Cortex of kidney (tissue), 1 donor: ENCODE measurements around the gene TDRD12.

Experiments used
- DNase-seq: peaks from one replicate; lab custom pipeline; 2025; lab: John Stamatoyannopoulos, UW

TDRD12 gene

DNA sequence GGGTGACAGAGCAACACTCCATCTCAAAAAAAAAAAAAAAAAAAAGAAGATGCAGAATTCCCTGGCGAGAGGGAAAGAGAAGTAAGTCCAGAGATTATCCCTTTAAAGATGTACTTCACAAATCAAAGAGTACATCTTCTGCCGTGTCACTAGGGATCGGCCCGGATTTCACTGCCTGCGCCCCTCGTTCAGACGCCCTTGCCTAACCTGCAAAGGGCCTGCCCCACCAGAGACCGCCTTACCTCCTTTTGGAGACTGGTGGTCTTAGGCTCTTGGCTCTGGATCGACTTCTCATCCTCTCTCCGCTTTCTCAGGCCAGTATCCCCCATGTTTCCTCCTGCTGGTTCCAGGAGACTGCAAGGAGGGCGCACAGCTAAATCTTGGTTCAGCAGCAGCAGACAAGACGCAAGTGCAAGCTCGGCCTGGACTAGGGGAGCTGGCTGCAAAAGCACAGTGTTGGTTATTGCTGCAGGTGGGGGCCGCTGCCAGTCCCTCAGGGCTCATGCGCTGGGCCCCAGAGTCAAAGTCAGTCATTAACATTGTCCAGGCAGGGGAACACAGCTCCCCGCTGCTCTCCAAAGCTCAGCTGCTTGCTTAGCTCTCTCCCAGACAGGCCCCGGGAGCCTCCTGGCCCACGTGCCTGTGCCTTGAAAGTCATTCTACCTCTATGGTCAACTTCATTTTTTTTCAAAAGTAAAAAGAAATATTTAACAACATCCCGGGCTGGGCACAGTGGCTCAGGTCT, 148.8 kb downstream of the TDRD12 start:
- no peak for DNase-seq

DNA sequence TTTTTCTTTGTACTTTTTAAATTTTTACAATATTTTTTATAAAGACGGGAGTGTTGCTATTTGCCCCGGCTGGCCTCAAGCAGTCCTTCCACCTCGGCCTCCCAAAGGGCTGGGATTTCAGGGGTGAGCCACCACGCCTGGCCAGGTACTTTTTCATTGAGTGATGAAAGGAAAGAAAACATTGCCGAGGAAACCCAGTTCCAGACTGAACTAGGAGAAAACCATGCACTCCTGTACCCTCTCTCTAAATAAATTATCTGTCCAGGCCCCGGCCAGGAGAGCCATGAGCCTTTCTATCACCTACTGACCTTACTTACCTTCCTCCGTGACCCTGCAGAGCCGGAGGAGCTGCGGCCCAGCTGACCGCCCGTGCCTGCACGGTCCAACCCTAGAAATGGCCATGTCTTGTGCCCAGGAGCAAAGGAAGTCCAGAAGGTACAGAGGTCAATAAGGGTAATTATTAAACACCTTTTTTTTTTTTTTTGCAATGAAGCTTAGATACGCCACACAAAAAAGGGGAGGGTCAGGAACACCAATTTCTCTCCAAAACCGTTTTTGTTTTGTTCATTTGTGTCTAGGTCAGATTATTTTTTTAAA, 149.9 kb downstream of the TDRD12 start, which contains the start of gene SLC7A9:
SLC7A9 (minus strand) TSS at position 399 of the 597 bp plus-strand sequence. CDS start 1,233 bp downstream, outside the sequence.
- no peak for DNase-seq

DNA sequence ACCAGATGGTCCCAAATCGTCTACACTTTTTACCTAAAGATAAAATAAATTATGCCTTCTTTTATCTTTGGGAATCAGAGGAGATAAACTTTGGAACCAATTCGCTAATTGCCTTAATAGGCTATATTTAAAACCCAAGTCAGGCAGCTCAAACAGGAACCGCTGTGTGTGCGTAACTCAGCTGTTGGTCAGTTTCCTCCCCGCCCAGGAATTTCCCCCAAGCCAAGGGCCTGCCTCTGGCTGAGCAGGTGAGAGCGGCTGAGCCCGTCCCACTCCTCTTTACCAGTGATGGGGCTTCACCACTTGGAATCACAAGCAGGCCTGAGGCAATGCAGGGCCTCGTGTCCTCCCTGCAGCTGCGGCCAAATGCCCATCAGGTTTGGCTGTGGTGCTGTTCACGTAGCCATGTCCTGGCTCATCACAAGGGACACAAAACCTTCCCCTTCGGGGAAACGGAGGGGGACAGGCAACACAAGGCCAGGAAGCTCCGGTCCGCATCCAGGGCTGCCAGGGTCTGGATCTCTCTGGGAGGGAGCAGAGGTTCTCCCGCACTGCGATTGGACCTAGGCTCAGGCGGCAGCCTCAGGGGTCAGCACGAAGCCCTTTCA, 150.5 kb downstream of the TDRD12 start:
- DNase-seq: no peak

DNA sequence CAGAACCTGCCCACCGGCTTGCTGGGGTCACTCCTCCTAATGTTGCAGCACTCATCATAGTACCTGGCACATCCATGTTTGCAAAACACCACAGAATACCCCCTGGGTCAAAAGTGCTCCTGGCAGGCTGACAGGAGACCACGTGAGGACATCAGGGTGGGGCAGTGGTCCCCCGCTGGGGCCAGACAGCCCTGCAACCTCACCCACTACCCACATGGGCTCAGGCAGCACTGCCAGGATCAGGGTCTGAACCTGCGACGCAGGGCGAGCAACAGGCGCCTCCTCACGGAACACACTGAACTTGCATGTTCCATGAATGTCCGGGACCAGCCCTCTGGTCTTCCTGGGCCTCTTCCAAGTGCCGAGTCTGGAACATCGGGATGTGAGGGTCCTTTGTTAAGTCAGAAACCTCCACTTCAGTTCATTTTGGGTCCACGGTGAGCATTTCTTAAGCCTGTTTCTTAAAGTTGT, 151.4 kb downstream of the TDRD12 start:
- DNase-seq: no peak

DNA sequence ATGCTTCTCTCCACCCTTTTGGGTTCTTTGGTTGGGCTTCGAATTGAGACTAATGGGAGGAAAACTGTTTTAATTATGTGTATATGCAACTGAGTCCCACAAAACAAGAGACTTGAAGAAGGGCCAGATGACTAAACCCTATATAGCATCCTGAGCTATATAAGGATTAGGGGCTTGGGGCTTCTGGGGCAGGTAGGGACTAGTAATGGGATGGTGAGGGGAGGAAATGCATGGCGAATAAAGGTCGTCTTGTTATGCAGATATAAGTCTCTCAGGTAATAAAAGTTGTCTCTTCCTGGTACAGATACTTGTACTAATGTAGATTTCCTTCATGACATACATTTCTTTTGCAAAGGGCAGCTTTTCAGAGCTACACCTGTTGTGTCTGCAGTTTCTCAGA, 152.8 kb downstream of the TDRD12 start:
- DNase-seq: no peak

DNA sequence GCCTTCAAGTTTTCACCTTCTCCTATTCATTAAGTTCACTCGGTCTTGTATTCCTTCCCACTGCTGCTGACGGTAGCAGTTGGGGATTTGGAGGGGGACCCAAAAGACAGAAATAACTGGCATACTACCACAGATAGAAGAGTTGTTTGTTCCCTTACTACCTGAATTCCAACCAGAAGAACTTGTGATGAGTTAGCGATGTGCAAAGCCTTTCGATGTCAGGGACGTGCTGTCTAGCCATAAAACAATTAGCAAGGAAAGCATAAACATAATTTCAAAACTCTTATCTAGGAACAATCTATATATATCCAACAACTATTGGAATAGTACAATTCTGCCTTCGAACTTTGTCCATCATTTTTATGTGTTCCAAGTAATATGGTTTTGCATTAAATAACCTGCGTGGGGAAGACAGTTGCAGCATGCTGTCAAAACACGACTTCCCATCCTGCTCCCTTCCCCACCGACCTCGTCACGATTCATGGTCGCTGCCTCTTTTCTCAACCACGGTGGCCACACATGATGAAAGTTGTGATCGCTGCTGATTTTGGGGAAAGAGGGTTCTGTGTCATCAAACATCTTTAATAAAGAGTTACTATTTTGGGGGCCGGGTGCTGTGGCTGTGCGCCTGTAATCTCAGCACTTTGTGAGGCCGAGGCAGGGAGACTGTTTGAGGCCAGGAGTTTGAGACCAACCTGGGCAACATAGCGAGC, 153.8 kb downstream of the TDRD12 start:
- DNase-seq: no peak

DNA sequence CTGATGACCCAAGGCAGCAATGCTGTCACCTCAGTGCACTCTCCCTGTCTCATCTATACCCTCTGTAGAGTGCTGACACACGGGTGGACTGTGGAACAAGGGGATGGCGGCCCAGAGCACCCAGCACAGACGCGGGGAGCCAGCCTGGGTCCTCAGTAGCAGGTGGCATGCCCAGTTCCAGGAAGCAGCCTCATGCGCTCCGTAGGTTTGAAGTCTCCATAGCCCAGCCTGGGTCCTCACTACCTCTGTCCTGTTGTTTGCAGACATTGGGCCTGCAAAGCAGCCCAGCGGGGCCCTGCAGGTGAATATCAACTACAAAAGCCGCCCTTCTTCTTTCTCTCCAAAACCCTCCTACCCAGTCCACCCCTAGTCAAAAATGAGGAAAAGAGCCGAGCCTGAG, 155.0 kb downstream of the TDRD12 start:
- no peak for DNase-seq

DNA sequence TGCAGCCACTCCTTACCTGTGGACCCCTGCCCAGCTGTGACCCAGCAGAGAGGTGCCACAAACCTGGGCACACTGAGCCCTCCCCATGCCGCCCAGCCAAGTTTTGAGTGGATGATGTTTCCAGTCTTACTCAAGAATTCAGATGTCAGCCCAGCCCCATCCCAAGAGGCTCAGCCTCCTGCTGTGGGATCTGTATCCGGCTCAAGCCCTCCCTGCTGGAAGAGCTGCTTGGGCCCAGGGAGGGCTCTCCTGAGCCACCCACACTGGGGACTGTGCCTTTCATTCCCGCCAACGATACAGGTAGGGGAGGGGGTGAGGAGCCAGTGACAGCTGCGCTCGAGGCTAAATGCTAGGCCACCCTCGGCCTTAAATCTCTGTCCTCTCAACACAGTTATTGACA, 155.9 kb downstream of the TDRD12 start:
- DNase-seq: no peak

DNA sequence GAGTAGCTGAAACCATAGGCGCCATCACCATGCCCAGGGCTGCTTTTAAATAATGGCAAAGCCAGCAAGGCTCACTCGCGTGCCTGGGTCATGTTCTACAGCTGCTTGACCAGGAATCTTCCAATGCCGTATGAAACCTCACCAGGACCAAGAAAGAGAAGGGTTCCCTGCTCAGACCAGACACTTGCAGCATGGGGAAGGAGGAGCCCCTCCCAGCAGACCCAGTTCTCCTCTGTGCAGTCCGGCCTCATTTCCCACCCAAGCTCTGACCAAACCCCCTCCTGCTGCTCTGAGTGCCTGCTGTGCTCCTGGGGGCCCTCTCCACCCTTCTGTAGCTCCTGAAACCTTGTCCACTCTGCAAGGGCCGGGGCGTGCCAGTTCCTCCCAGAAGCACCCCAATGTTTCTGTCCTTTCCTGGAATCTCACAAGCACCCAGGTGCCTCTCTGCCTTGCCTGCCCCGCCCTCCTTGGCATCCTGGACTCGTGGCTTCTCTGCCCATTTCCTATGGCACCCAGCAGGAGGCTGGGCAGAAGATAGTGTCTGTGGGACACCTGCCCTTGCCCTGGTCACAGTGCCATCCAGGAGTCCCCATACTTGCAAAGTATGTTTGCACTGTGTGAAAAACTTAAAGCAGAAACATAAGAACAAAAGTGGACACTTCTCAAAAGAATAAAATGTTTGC, 156.8 kb downstream of the TDRD12 start:
- DNase-seq: no peak

DNA sequence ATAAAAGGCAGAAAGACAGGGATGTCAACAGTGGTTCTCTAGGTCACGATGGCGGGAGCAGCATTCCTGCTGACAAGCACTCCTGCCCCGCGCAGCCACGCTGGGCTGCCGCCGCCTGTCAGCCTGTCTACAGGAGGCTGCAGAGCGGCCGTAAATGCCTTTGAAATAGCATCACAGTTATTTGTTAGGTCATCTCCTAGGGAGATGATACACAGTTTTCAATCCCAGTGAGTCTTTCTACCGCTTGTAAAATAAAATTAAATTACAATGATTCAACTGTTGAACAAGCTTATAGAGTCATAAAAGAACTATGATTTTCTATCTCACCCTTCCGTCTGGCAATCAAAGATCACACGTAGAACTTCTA, 157.3 kb downstream of the TDRD12 start:
- no peak for DNase-seq
